GM23338 (cell line): Measurements from ENCODE around the gene NELFA. TPM values are rescaled to one million over a fixed set of nuclear protein-coding genes. Genes with fewer than 3 reads are reported as not detected.
A peak's percentile ranks its signal among the peaks of the same experiment; 100 is the strongest.

Experiments
- microRNA counts: library from miRNA; unstranded; fragments of <30 nt; microRNA quantifications from one replicate; lab custom pipeline; 2017
- microRNA-seq: library from miRNA; unstranded; fragments of <30 nt; microRNA quantifications from one replicate; pipeline ENCODE4, GENCODE V29; 2017
- polyA plus RNA-seq: library from polyadenylated mRNA; unstranded; fragments of >200 nt; fragmentation: Nextera tagmentation; extraction: Ambion mirVana; gene quantifications from 2 replicates; pipeline ENCODE4 v1.2.1, GENCODE V29; 2016
- small RNA-seq: library from RNA; depleted of rRNA; stranded (forward); fragments of <200 nt; gene quantifications from one replicate; pipeline ENCODE3, GENCODE V24; 2014; ENCODE audit warnings: low replicate concordance
- total RNA-seq: library from RNA; depleted of rRNA; stranded (reverse); fragments of >200 nt; shearing (Covaris generic); gene quantifications from 2 replicates; pipeline ENCODE4 v1.2.3, GENCODE V29; 2014; rRNA removed

The NELFA gene
- total and polyA plus RNA-seq, 2 experiments from 2014 or later, result 62.8 to 63.3 TPM

MicroRNAs encoded within 50 kb of the gene (microRNA counts, 767-probe panel; counts per million panel counts)
- not detected for microRNA hsa-miR-943 (lab: Ali Mortazavi, UCI)

Small RNA genes lying within 50 kb of the gene (microRNA-seq; reads per million reads assigned to microRNA genes)
- 1.3 reads per million for gene MIR943

Small RNA genes lying within 50 kb of the gene (small RNA-seq; reads per million reads assigned to genes)
- 54.4 reads per million, percentile 99 among the genes with 10 or more reads in this experiment for gene SCARNA22

Other genes with a start within 250 kb of the NELFA start
- gene FGFR3, start 215.7 kb downstream of the NELFA start, total RNA-seq, result 14.8 and 17.4 TPM in 2 replicates
- 3.6 and 4.2 TPM in 2 replicates for gene FGFR3, start 215.7 kb downstream of the NELFA start, polyA plus RNA-seq
- 64.9 and 68.9 TPM in 2 replicates for gene LETM1, start 152.8 kb downstream of the NELFA start, total RNA-seq
- 23.3 and 24.5 TPM in 2 replicates for gene LETM1, start 152.8 kb downstream of the NELFA start, polyA plus RNA-seq
- 69.6 and 84.4 TPM in 2 replicates for gene NSD2, start 137.6 kb downstream of the NELFA start, total RNA-seq
- 33.5 and 35.7 TPM in 2 replicates for gene NSD2, start 137.6 kb downstream of the NELFA start, polyA plus RNA-seq
- 7.7 and 9.7 TPM in 2 replicates for gene NAT8L, start 50.4 kb upstream of the NELFA start, total RNA-seq
- gene NAT8L, start 50.4 kb upstream of the NELFA start, polyA plus RNA-seq, result 1.6 and 1.7 TPM in 2 replicates
- gene HAUS3, start 233.1 kb upstream of the NELFA start, total RNA-seq, result 23.7 and 36.0 TPM in 2 replicates
- 16.3 and 21.4 TPM in 2 replicates for gene HAUS3, start 233.1 kb upstream of the NELFA start, polyA plus RNA-seq
- gene POLN, start 233.1 kb upstream of the NELFA start, total RNA-seq, result 1.8 and 4.8 TPM in 2 replicates
- 1.8 and 4.0 TPM in 2 replicates for gene POLN, start 233.1 kb upstream of the NELFA start, polyA plus RNA-seq